Astrocyte of the spinal cord (primary cell): ENCODE measurements around the gene BAZ1A.
A peak's percentile ranks its signal among the peaks of the same experiment; 100 is the strongest.

Experiments used
- DNase-seq: peaks from one replicate; pipeline ENCODE4 v3.0.0; 2011; ENCODE audit warnings: low read depth, low spot score
- H3K4me3 ChIP-seq: 2 replicates; pipeline ENCODE4 v1.5.1; 2011; ENCODE audit warnings: low read depth, mild to moderate bottlenecking, low read length, moderate library complexity
- in situ Hi-C: cut with HindIII; loops from 2 replicates; pipeline ENCODE4 v1.10.0; 2017; ENCODE audit warnings: low sequenced_read_pairs
- TF ChIP-seq, protein P1 (sequence below): IDR thresholded peaks from 2 replicates; pipeline ENCODE4 v1.5.1; 2012; ENCODE audit warnings: low read depth, mild to moderate bottlenecking, low read length, inconsistent platforms

BAZ1A gene, protein sequence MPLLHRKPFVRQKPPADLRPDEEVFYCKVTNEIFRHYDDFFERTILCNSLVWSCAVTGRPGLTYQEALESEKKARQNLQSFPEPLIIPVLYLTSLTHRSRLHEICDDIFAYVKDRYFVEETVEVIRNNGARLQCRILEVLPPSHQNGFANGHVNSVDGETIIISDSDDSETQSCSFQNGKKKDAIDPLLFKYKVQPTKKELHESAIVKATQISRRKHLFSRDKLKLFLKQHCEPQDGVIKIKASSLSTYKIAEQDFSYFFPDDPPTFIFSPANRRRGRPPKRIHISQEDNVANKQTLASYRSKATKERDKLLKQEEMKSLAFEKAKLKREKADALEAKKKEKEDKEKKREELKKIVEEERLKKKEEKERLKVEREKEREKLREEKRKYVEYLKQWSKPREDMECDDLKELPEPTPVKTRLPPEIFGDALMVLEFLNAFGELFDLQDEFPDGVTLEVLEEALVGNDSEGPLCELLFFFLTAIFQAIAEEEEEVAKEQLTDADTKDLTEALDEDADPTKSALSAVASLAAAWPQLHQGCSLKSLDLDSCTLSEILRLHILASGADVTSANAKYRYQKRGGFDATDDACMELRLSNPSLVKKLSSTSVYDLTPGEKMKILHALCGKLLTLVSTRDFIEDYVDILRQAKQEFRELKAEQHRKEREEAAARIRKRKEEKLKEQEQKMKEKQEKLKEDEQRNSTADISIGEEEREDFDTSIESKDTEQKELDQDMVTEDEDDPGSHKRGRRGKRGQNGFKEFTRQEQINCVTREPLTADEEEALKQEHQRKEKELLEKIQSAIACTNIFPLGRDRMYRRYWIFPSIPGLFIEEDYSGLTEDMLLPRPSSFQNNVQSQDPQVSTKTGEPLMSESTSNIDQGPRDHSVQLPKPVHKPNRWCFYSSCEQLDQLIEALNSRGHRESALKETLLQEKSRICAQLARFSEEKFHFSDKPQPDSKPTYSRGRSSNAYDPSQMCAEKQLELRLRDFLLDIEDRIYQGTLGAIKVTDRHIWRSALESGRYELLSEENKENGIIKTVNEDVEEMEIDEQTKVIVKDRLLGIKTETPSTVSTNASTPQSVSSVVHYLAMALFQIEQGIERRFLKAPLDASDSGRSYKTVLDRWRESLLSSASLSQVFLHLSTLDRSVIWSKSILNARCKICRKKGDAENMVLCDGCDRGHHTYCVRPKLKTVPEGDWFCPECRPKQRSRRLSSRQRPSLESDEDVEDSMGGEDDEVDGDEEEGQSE (N-terminal part only)

GRCh38 chr14:34875031-34875922, at the start of gene BAZ1A:
BAZ1A (minus strand) TSS chr14:34875360; CDS start chr14:34874604, 756 bp downstream.
- DNase-seq, result peak; percentile 91
- TF ChIP-seq, protein P1, sequence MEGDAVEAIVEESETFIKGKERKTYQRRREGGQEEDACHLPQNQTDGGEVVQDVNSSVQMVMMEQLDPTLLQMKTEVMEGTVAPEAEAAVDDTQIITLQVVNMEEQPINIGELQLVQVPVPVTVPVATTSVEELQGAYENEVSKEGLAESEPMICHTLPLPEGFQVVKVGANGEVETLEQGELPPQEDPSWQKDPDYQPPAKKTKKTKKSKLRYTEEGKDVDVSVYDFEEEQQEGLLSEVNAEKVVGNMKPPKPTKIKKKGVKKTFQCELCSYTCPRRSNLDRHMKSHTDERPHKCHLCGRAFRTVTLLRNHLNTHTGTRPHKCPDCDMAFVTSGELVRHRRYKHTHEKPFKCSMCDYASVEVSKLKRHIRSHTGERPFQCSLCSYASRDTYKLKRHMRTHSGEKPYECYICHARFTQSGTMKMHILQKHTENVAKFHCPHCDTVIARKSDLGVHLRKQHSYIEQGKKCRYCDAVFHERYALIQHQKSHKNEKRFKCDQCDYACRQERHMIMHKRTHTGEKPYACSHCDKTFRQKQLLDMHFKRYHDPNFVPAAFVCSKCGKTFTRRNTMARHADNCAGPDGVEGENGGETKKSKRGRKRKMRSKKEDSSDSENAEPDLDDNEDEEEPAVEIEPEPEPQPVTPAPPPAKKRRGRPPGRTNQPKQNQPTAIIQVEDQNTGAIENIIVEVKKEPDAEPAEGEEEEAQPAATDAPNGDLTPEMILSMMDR, result no peak
- H3K4me3 ChIP-seq, result peak within 1 kb of the TSS; percentile 80
- in situ Hi-C loops, result no loop called here

- in situ Hi-C loops, result no loop called here
- DNase-seq, result no peak
- TF ChIP-seq, protein P1, result no peak
- H3K4me3 ChIP-seq, result no peak overlapping the region
Observed at GRCh38 chr14:34920339-34920738, 45.2 kb upstream of the BAZ1A start.

DNA sequence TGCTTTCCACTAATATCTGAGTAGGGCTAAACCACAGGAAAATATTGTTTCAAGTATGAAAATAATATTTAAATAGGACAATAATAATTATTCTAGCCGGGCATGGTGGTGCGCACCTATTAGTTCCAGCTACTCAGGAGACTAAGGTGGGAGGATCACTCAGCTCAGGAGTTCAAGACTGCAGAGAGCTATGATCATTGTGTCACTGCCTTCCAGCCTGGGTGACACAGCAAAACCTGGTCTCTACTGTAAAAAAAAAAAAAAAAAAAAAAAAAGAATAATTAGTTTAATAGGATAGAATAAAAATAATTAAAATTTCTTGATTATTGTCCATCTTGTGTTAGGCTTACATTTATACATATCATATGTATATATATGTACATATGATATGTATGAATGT, 38.5 kb upstream of the BAZ1A start:
- no peak overlapping the region for H3K4me3 ChIP-seq
- TF ChIP-seq, protein P1, result no peak
- DNase-seq, result no peak
- in situ Hi-C loops, result no loop called here

DNA sequence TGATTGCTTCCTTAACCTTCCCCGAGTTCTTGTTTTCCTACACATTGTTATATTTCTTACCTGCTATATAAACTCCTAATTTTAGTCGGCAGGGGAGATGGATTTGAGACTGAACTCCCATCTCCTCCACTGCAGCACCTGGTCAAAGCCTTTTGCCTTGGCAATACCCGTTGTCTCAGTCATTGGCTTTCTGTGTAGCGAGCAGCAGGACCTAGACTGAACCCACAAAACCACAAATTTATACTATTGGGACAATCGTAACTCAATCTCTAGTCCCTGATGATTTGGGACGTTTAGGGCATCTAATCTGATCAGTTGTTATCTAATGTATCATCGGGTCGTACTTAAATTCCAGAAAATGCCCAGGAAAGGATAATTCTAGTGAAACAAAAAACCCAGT, 37.8 kb upstream of the BAZ1A start:
- in situ Hi-C loops, result no loop called here
- DNase-seq, result no peak
- H3K4me3 ChIP-seq, result no peak overlapping the region
- TF ChIP-seq, protein P1, result no peak

GRCh38 chr14:34912182-34912581, 37.0 kb upstream of the BAZ1A start:
- in situ Hi-C loops, result no loop called here
- TF ChIP-seq, protein P1, result no peak
- no peak for DNase-seq
- H3K4me3 ChIP-seq, result no peak overlapping the region
